IMR-90 (cell line): ENCODE measurements around the gene ERCC1. TPM values are rescaled to one million over a fixed set of nuclear protein-coding genes. Genes with fewer than 3 reads are reported as not detected.
A peak's percentile ranks its signal among the peaks of the same experiment; 100 is the strongest.

Experiments
- ATAC-seq: fragments of 200-7000 bp; cut with Tn5 transposase; 2 replicates; pipeline ENCODE4 v1.9.1; 2020; ENCODE audit warnings: low read depth, mild to moderate bottlenecking, moderate library complexity
- BruUV-seq: library from RNA; stranded (reverse); fragments of 400-500 nt; replicated peaks from 2 replicates; lab custom pipeline; 2021; lab: Mats Ljungman, UMichigan
- CTCF ChIA-PET: fragments of 300-600 bp; formaldehyde crosslinking; extraction: SDS; loops from one replicate; lab custom pipeline; 2021; ENCODE audit warnings: antibody characterized with exemption; lab: Yijun Ruan, JAX
- POLR2A ChIA-PET: fragments of 300-600 bp; sonication (Branson Sonifier 250); formaldehyde crosslinking; loops from one replicate; lab custom pipeline; 2022; ENCODE audit warnings: antibody characterized with exemption; ENCODE audit not compliant: unreplicated experiment; lab: Charles Lee
- DNase-seq: peaks from one replicate; pipeline ENCODE4 v3.0.0; 2013
- H2AFZ ChIP-seq: replicated peaks from 2 replicates; pipeline ENCODE3; 2013; ENCODE audit warnings: low read length, mild to moderate bottlenecking; ENCODE audit not compliant: poor library complexity
- H2AK5ac ChIP-seq: 2 replicates; pipeline ENCODE4 v1.6.1; 2013; ENCODE audit warnings: low read depth, low read length, inconsistent platforms
- H2AK9ac ChIP-seq: replicated peaks from 2 replicates; pipeline ENCODE3; 2013; ENCODE audit warnings: mild to moderate bottlenecking, low read depth, low read length, moderate library complexity; ENCODE audit not compliant: poor library complexity
- H2BK120ac ChIP-seq: 2 replicates; pipeline ENCODE4 v1.6.1; 2013; ENCODE audit warnings: low read depth, low read length, inconsistent platforms
- H2BK15ac ChIP-seq: 3 replicates; pipeline ENCODE4 v1.6.1; 2013; ENCODE audit warnings: low read depth, low read length, inconsistent platforms
- H2BK20ac ChIP-seq: 2 replicates; pipeline ENCODE4 v1.6.1; 2013; ENCODE audit warnings: low read depth, mild to moderate bottlenecking, inconsistent platforms, low read length, moderate library complexity
- H2BK5ac ChIP-seq: 2 replicates; pipeline ENCODE4 v1.6.1; 2013; ENCODE audit warnings: mild to moderate bottlenecking, low read depth, low read length, inconsistent platforms; ENCODE audit not compliant: poor library complexity, severe bottlenecking
- H3K14ac ChIP-seq: replicated peaks from 2 replicates; pipeline ENCODE4 v1.6.1; 2013; ENCODE audit warnings: low read depth, low read length, inconsistent platforms
- H3K18ac ChIP-seq: 2 replicates; pipeline ENCODE4 v1.6.1; 2013; ENCODE audit warnings: low read depth, low read length, control low read depth
- H3K23ac ChIP-seq: 2 replicates; pipeline ENCODE4 v1.6.1; 2013; ENCODE audit warnings: low read depth, low read length, inconsistent platforms
- H3K27ac ChIP-seq: 2 replicates; pipeline ENCODE4 v1.5.1; 2013; ENCODE audit warnings: mild to moderate bottlenecking, control low read depth, low read length; ENCODE audit not compliant: insufficient read depth
- H3K27me3 ChIP-seq: 2 replicates; pipeline ENCODE4 v1.6.1; 2013; ENCODE audit warnings: low read length; ENCODE audit not compliant: control insufficient read depth, insufficient read depth
- H3K36me3 ChIP-seq: 2 replicates; pipeline ENCODE4 v1.6.1; 2013; ENCODE audit warnings: low read length, mixed read lengths; ENCODE audit not compliant: control insufficient read depth, insufficient read depth
- H3K4ac ChIP-seq: 2 replicates; pipeline ENCODE4 v1.6.1; 2013; ENCODE audit warnings: low read depth, low read length, inconsistent platforms
- H3K4me1 ChIP-seq: 2 replicates; pipeline ENCODE4 v1.6.1; 2013; ENCODE audit warnings: low read length, mixed read lengths; ENCODE audit not compliant: control insufficient read depth, insufficient read depth
- H3K4me2 ChIP-seq: 2 replicates; pipeline ENCODE4 v1.6.1; 2013; ENCODE audit warnings: low read depth, mild to moderate bottlenecking, control low read depth, low read length, moderate library complexity
- H3K4me3 ChIP-seq: 2 replicates; pipeline ENCODE4 v1.5.1; 2013; ENCODE audit warnings: low read depth, mild to moderate bottlenecking, control low read depth, low read length, moderate library complexity; ENCODE audit not compliant: insufficient read depth
- H3K56ac ChIP-seq: 2 replicates; pipeline ENCODE4 v1.6.1; 2013; ENCODE audit warnings: low read length, inconsistent platforms; ENCODE audit not compliant: insufficient read depth; ENCODE audit errors: extremely low read depth
- H3K79me1 ChIP-seq, 2 experiments: 2 replicates each; pipeline ENCODE4 v1.6.1; 2013; ENCODE audit warnings: low read length in 2 of 2, inconsistent platforms in 1 of 2, low read depth in 1 of 2
- H3K9ac ChIP-seq: 2 replicates; pipeline ENCODE4 v1.6.1; 2013; ENCODE audit warnings: low read depth, low read length, control low read depth
- H3K9me1 ChIP-seq: 2 replicates; pipeline ENCODE4 v1.6.1; 2013; ENCODE audit warnings: low read length, inconsistent platforms; ENCODE audit not compliant: insufficient read depth
- H3K9me3 ChIP-seq: 2 replicates; pipeline ENCODE4 v1.6.1; 2013; ENCODE audit warnings: low read length; ENCODE audit not compliant: control insufficient read depth, insufficient read depth
- H4K20me1 ChIP-seq: 2 replicates; pipeline ENCODE4 v1.6.1; 2013; ENCODE audit warnings: low read length, inconsistent platforms; ENCODE audit not compliant: insufficient read depth
- H4K5ac ChIP-seq: 2 replicates; pipeline ENCODE4 v1.6.1; 2013; ENCODE audit warnings: mild to moderate bottlenecking, low read depth, low read length, control low read depth
- H4K8ac ChIP-seq, 2 experiments: 2 replicates each; pipeline ENCODE4 v1.6.1; 2013; ENCODE audit warnings: low read depth in 2 of 2, low read length in 2 of 2, control low read depth in 1 of 2, inconsistent platforms in 1 of 2
- H4K91ac ChIP-seq: 2 replicates; pipeline ENCODE4 v1.6.1; 2013; ENCODE audit warnings: low read depth, low read length, inconsistent platforms; ENCODE audit not compliant: insufficient read depth
- FOS ChIP-seq: fragments of 150-350 bp; IDR thresholded peaks from 2 replicates; pipeline ENCODE4 v1.6.1; 2016; ENCODE audit warnings: low read depth, low read length
- RCOR1 ChIP-seq: IDR thresholded peaks from 2 replicates; pipeline ENCODE4 v1.6.1; 2012; ENCODE audit warnings: mild to moderate bottlenecking, low read length, improper control_type of control experiment; ENCODE audit not compliant: insufficient replicate concordance
- USF2 ChIP-seq: fragments of 150-350 bp; IDR thresholded peaks from 2 replicates; pipeline ENCODE4 v1.6.1; 2017; ENCODE audit warnings: mild to moderate bottlenecking, antibody characterized with exemption, low read length, low read depth
- WGBS, 2 experiments: methylation state at CpG; one replicate each; pipeline versions ENCODE4 v1.1.5 to v1.1.7; 2013; ENCODE audit warnings: missing lambda C conversion rate in 2 of 2; ENCODE audit not compliant: insufficient read length in 1 of 2; ENCODE audit errors: extremely low coverage in 2 of 2; 5-methylcytosine and 5-hydroxymethylcytosine counted together
- dilution Hi-C: fragments of 300-500 bp; cut with HindIII; formaldehyde crosslinking; loops from one replicate; pipeline ENCODE4 v1.14.3; 2018; ENCODE audit warnings: low sequenced_read_pairs; ENCODE audit not compliant: unreplicated experiment
- in situ Hi-C: fragments of 300-500 bp; cut with MboI; formaldehyde crosslinking; loops from 3 replicates; pipeline ENCODE4 v1.14.3; 2019; ENCODE audit warnings: low sequenced_read_pairs, inconsistent platforms, mixed read lengths
- intact Hi-C: fragments of 100-400 bp; cut with micrococcal nuclease; formaldehyde crosslinking; loops from 2 replicates; pipeline ENCODE4 v1.10.0; 2022
- polyA plus RNA-seq, 3 experiments: library from polyadenylated mRNA; depleted of rRNA; stranded (reverse); fragments of >200 nt; gene quantifications; 2 replicates each; pipeline ENCODE4 v1.2.3, GENCODE V29; 2012; ENCODE audit warnings: low replicate concordance in 1 of 3
- total RNA-seq: library from RNA; depleted of rRNA; stranded (reverse); fragments of >200 nt; gene quantifications from 2 replicates; pipeline ENCODE4 v1.2.3, GENCODE V29; 2012

The ERCC1 gene
- total and polyA plus RNA-seq, 2 of the 4 experiments (the other 2 are of a cell fraction) = 84.2 to 132 TPM

GRCh38 chr19:45448887-45449299 lies 25.2 kb upstream of the ERCC1 start:
- DNase-seq (peak; percentile 15), ATAC-seq (no peak)
- Histone ChIP-seq H2AK9ac (no peak overlapping the region), H3K79me1 (peaks cover 0 to 24% of the 10 kb centered on the region in 2 experiments; a peak in 1 of 4 replicates), H3K27me3 (no peaks in the 10 kb centered on the region), H3K27ac (no peak overlapping the region), H3K23ac (no peak overlapping the region; the same call in 1 of the 2 replicates), H2BK15ac (no peak overlapping the region), H4K20me1 (no peaks in the 10 kb centered on the region; the same call in 1 of the 2 replicates), H2BK20ac (no peak overlapping the region), H4K91ac (no peak overlapping the region), H2BK5ac (no peak overlapping the region), H3K56ac (no peak overlapping the region), H3K14ac (no peak overlapping the region), H2BK120ac (no peak overlapping the region), H3K36me3 (no peaks in the 10 kb centered on the region), H2AFZ (peak overlapping the region; percentile 38), H3K9me1 (peaks cover 8% of the 10 kb centered on the region), H2AK5ac (no peak overlapping the region), H4K8ac (no peak overlapping the region), H3K4me2 (no peak overlapping the region), H3K4me1 (peaks cover 9% of the 10 kb centered on the region), H3K9ac (no peak overlapping the region), H3K4ac (no peak overlapping the region), H3K4me3 (no peak overlapping the region), H4K5ac (no peak overlapping the region), H3K18ac (no peak overlapping the region), H3K9me3 (no peaks in the 10 kb centered on the region)
- no CpG with 5 or more reads among the region's 7 CpGs for WGBS, 2 experiments
- CTCF ChIA-PET = interaction anchor here (1.5 kb wide), 1 partner anchor 30 kb away, joined by 7 read pairs; no protein-coding TSS in a partner anchor
- dilution Hi-C loops = no loop called here
- intact Hi-C loops = no loop called here
- POLR2A ChIA-PET = no interaction called here
- BruUV-seq = no TSS peak
- in situ Hi-C loops = no loop called here
- no peak for TF ChIP-seq RCOR1
- no peak for TF ChIP-seq FOS
- TF ChIP-seq USF2 = peak; percentile 48
